ENCODE data around the gene AAGAB. TPM values are rescaled to one million over a fixed set of nuclear protein-coding genes. Genes with fewer than 3 reads are reported as not detected.

AAGAB gene
- total RNA-seq, 4 donors from 2014 or later, result 17.3 to 25.9 (median 21.6) TPM

DNA sequence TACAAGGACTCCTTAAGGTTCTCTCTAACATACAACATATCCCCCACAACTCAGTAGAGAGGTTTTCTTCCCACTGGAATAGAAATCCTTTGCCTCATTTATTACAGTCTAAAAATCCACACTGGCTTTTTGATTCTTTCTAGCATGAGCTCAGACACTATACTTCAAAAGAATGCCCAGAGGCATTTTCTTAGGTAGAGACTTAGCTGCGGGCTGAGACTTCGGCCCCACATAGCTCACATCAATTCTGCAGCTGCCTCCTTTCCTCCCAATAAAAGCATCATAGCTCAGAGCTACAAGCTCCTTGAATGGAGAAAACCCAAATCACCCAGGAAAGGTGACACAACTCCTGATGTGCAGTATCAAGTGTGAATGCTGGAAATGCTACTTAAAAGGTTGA, 52.4 kb downstream of the AAGAB start:
- TF ChIP-seq, protein P1, sequence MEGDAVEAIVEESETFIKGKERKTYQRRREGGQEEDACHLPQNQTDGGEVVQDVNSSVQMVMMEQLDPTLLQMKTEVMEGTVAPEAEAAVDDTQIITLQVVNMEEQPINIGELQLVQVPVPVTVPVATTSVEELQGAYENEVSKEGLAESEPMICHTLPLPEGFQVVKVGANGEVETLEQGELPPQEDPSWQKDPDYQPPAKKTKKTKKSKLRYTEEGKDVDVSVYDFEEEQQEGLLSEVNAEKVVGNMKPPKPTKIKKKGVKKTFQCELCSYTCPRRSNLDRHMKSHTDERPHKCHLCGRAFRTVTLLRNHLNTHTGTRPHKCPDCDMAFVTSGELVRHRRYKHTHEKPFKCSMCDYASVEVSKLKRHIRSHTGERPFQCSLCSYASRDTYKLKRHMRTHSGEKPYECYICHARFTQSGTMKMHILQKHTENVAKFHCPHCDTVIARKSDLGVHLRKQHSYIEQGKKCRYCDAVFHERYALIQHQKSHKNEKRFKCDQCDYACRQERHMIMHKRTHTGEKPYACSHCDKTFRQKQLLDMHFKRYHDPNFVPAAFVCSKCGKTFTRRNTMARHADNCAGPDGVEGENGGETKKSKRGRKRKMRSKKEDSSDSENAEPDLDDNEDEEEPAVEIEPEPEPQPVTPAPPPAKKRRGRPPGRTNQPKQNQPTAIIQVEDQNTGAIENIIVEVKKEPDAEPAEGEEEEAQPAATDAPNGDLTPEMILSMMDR (IDR thresholded peaks at IDR 0.05; ENCODE audit: low read depth), result no peak

DNA sequence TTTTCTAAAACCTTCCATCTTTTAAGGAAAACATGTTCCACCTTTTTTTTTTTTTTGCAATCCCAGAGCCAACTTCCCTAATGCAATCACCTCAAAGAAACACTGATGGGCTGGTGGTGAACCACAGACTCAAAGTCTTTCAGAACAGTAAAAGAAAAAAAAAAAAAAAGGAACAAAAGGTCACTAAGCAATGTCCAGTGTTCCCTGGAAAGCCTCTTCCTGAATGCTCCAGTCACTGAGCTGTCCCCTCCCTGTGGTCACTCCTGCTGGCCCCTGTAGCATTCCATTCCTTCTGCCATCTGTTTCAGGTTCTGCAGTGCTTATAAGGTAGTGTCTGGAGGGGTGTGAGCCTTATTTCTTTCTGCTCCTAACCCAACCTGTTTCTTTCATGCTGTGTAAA, 53.3 kb downstream of the AAGAB start:
- TF ChIP-seq, protein P1 (IDR thresholded peaks at IDR 0.05; ENCODE audit: low read depth), result no peak

DNA sequence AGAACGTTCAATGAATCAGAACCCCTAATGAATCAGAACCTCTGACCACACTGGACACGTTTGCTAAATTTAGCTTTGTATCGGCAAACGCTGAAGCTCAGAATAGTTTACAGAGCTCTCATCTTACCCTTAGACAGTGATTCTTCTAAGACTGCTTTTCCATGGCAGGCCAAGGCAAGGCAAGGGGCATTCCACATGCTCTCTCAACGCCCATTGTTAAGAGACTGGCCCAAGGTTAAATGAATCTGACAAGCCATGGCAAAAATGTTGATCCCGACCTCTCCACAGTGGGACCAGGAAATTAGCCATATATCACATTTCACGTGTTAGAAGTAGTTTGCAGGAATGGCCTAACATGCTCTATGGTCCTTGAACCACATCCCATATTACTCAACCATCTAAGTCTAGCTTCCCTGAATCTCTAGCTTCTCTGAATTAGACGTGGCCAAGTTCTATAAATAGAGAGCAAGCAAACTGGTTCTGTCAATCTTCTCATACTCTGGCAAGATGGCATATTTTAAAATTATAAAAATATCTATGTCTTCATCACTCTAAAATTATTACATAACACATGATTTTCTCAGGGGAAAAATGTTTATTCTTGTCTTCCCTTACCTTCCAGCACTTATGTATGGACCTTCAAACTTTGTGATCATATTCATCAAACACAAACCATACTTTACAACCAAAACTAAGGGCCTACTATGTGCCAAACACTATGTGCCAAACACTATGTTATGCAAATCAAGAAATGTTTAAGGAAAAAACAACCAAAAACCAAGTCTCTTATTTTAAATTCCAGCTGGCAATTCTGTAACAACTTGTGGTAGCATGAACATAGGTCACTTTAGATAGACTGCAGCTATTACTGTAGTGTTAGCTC, 54.3 kb downstream of the AAGAB start:
- TF ChIP-seq, protein P1 (IDR thresholded peaks at IDR 0.05; ENCODE audit: low read depth), result no peak

DNA sequence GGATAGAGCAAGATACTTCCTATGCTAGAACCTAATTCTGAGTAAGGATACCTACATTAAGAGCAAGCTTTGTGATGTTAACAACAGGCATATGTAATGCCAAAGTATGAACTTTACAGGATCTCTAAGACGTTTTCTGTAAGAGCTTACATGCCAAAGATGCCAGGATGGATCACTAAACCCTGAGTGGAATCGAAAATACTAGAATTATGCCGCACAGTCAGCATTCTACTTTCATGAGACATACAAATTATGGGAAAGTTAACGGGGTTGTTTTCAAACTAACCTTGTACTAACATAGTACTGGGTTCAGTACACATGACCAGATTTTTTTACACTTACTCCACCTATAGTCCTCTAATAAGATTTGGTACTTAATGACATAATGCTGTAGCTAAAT, 55.1 kb downstream of the AAGAB start:
- TF ChIP-seq, protein P1 (IDR thresholded peaks at IDR 0.05; ENCODE audit: low read depth), result no peak

DNA sequence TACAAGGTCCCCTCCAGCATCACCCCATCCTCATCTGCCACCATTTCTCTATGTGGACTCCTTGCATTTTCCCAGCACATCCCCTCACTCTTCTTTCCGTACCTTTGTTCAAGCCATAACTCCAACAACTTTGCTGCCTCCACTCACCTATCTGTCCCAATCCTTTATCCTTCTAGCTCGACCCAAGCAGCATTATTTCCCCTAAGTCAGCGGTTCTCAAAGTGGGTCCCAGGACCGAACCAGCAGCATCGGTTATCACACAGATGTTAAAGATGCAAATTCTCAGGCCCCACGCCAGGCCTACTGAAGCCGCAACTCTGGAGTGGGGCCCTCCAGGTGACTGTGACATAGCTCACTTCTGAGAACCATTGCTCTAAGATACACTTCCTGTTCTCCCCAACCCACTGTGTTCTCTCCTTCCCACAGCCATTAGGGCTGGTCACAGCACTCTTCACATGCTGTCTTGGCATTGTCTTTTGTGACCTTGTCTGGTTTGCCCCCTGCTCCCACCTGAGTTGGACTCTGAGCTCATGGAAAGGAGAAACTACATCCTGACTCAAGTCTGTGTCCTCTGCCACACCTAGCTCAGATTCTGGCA, 56.2 kb downstream of the AAGAB start:
- TF ChIP-seq, protein P1 (IDR thresholded peaks at IDR 0.05; ENCODE audit: low read depth), result no peak

DNA sequence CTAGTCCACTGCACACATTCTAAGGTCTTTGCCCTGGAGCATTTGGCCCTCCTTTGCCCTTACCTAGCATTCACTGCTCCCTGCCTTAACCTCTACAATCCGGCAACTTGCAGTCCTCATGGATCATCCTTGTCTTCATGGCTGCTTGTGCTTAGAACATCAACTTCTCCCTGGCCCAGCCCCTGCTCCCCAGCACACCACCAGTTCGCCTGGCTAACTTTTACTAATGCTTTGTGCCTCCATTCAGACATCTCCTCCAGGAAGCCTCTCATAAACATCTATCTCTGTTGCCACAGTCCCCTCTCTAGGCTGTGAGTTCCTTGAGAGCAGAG, 57.1 kb downstream of the AAGAB start:
- TF ChIP-seq, protein P1 (IDR thresholded peaks at IDR 0.05; ENCODE audit: low read depth), result no peak

DNA sequence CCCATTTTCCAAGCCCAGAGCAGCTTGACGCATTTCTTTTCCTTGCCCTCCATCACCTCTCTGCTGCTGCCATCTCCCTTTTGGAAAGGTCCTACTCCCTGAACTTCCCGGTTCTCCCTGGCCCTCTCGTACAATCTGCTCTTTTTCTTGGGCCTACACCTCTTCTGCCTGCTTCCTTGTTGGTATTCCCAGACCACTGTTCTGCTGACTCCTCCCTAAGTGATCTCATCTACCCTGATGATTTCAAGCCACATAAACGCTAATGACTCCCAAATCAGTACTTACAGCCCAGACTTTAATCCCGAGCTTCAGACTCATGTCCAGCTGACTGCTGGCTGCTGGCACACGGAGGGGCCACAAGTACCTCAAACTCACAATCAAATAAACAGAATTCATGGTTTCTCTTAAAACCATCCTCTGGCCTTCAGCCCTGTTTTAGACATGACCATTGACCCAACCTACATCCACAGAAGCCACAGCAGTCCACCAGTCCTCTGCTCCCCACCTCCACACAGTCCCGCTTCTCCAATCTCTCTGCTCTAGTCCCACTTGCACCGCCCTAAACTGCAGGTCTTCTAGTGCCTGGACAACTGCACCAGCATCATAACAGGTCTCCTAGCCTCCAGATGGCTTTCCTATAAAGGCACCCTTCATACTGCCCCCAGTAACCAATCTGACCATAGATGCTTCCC, 57.6 kb downstream of the AAGAB start:
- TF ChIP-seq, protein P1 (IDR thresholded peaks at IDR 0.05; ENCODE audit: low read depth), result no peak

Measured in subcutaneous adipose tissue (tissue), 4 donors.